ENCODE measurements around the gene ASPM.
"Not testable (repeated sequence)": the region's sequence is repeated elsewhere in the genome, so short reads cannot be mapped to it uniquely, and the experiment has no call there.

ASPM gene

DNA sequence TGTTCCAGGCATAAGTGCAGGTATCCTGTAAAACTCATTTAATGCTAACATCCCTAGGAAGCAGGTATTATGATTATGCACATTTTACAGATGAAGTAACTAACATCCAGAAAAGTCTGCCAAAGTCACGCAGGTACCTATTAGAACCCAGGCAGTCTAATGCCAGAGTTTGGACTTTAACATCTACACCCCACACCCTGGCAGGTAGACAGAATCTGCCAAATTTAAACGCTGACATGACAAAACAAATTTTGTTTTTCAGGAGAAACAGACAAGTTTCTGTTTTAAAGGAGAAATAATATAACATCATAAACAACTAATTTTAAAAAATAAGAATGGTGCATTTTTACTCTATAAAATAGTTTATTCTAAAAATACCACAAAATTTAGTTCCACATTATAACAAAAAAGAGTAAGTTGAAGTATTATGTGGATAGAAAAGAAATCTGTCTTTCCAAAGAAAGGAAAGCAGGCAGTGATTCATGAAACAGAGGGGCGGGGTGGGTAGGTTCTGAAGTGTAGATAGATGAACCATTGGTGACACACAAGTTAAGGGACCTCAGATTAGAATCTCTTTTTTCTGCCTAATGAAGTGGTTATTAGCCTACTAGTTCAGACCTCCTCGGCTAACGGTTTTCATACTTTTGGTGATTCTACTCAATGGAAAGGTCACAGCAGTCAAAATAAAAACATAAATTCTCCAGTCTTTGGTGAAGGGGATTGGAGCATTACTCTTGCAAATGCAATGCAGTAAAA, 1.7 kb downstream of the ASPM start:
- DNase-seq: no peak

DNA sequence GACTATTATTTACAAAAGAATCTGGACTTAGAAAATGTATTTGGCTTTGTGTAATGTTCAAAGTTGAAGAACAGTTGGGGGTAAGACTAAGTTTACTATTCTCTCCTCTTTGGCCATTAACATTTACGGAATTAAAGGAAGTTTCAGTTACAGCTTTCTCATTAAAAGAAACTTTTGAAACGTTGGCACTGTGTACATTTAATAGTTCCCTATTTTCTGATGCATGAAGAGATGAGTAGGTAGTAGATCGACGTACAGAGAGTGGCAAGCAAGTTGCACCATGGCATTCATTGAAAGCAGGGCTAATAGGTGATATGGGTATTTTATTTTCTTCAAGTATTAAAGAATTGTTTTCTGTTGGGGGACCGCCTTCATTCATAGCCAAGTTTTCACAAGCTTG, 3.2 kb downstream of the ASPM start:
- DNase-seq: no peak

DNA sequence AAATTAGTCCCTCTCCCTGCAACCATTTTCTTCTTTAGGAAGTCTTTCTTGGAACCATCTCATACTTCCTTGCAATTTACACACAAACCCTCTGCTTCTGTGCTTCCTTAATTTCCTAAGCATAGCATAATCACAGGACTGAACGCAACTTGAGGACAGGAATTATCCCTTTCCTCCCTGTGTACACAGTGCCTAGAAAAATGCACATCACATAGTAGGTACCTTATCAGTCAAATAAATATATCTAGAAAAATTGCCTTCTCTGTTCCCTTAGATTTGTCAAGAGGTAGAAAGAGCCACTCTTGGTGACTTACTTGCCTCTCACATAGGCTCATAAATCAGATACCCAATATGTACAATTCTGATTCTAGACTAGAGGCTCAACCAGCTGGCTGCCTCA, 4.9 kb downstream of the ASPM start:
- no peak for DNase-seq

GRCh38 chr1:197140121-197140520, 6.3 kb downstream of the ASPM start:
- DNase-seq: no peak

DNA sequence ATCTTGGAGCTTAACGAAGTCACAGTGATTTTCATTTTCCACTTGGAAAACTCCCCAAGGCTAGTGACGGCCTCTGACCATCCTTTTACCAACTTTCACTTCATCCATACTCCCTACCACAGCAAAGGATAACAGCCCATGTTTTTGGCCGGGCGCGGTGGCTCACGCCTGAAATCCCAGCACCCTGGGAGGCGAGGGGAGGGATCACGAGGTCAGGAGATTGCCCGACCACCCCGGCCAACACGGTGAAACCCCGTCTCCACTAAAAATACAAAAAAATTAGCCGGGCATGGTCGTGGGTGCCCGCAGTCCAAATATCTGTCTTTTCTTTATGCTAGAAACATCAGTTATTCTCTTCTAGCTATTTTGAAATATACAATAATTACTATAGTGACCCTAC, 7.3 kb downstream of the ASPM start:
- no peak for DNase-seq

GRCh38 chr1:197137322-197137721, 9.1 kb downstream of the ASPM start:
- no peak for DNase-seq

DNA sequence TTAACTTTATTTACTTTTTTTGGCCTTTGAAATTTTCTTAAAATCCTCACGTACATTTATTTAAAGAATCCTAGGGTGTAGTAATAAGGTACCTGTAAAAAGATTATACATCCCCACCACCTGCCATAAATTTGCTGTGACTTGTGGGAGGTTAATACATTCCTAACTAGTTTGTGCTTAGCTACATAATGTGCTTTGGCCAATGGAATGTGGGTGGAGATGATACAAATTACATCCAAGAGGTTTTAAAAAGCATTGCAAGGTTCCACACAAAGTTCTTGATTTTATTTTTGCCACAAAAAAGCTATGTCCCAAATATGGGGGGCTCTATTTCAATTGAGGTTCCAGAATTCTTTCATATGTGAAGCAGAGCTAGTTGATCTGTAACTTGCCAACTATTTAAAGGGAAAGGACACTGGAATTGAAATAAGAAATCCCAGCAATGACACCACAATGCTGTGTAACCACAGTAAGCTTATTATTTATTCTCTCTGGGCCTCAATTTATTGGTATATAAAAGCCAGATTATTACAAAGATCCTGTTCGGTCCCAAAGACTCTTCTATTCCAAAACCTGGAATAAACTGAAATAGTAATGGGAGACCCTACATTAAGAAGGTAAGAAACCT, 15.7 kb downstream of the ASPM start:
- no peak for DNase-seq

DNA sequence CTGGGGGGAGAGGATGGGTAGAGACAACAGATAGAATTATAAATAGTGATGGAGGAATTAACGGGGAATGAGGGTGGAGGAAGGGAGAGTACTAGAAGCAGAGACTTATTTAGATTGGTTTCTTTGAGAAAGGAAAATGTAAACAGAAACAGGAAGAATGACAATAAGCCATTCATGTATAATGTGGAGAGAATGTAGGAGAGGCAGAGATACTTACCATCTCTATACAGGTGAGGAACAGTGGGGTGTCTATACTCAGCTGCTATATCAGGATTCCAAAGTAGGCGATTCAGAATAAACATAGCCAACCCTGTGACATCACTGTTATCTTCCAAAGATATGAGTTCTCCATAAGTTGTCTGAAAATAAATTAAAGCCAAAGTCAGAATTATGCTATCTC, 16.8 kb downstream of the ASPM start:
- DNase-seq: no peak

DNA sequence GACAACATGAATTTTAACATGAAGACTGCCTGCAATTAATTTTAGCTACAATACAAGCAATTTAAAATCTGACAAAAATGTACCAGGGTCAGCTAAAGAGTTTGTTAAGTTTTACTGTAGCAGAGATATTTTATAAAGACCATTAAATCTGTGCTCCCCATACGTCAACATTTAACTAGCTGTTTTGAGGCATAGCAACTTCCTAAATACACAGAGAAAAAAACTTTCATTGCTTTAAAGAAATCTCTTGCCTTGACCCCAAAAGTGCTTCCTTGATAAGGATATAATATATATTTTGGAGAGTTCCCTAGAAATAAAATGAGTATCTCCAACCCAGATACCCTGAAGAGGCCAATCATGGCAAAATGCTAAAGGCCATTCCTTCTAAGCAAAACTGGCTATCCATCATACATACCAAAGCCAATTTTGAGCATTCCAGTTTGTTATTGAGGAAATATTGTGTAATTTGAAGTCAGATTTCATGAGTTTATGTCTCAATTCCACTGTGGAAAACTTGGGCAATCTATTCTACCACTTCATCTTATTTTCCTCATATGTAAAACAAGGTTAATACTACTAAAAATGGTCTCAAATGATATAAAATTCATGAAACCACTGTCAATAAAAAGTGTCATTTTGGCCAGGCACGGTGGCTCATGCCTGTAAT, 19.1 kb downstream of the ASPM start:
- no peak for DNase-seq

GRCh38 chr1:197126691-197127090, 19.8 kb downstream of the ASPM start:
- no peak for DNase-seq

DNA sequence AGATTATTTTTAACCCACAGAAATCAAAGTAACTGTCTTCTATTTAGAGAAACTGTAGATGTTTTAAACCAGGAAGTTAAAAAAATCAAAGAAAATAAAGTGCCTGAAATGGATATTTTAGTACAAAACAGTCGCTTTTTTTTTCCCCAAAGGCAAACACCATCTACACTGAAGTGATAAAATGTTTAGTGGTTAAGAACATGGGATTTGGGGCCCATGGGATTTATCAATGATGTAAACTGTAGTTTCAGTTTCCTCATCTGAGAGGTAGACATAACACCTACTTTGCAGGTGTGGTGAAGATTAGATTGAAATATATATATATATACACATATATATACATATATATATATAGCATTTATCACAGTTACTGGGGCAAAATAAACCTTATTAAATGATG, 22.1 kb downstream of the ASPM start:
- no peak for DNase-seq

- DNase-seq: no peak
Measured at GRCh38 chr1:197116156-197116555, 30.3 kb downstream of the ASPM start.

DNA sequence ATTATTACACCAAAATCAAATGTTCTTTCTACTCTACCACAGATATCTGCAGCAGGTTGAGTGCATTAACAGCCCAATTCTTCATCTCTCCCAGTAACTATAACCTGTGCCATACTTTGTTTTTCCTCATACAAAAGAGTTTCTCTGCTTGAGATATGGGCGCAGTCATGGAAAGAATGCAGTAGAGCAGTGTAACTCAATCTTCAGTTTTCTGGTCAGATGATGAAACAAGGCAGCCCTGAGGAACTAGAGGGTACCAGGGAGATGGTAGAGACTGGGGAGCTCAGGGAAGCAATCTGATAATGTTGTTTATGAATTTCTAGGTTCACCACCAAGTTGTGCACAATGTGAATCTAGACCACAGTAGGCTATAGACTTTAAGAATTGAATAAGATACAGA, 39.6 kb downstream of the ASPM start:
- DNase-seq: no peak

DNA sequence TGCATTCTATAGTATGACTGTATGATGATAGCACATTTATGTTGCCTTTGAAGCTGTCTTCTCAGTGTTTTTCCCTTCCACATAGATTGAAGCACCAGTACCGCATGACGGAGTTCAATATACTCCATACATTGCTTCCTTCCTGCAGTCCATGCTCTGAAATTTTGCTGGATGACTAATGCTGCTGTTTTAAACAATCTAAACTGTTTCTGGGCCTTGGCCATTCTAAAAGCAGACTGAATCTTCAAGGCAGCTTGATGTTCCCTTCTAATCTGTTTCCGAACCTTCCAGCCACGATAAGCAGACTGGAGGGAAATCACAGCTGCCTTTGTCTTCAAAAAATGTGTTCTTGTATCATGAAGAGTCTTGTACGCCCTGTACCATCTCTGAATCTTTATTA, 43.2 kb downstream of the ASPM start:
- DNase-seq: no peak

GRCh38 chr1:197101978-197102377, 44.5 kb downstream of the ASPM start:
- no peak for DNase-seq

DNA sequence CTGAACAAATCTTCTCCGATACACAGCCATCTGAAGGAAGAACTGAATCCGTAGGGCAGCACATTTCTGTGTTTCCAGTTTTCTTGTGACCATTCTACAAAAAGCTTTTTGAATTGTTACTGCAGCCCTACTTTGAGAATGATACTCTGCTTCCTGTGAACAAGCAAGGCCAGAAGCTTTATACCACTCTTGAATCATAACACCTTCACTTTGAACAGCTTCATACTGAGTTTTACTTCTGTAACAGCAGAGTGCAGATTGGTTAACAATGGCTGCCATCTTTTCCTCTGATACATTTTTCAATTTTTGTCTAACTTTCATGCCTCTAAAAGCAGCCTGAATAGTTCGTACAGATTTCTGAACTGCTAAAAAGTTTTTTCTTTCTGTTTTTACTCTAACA, 45.8 kb downstream of the ASPM start:
- no peak for DNase-seq

DNA sequence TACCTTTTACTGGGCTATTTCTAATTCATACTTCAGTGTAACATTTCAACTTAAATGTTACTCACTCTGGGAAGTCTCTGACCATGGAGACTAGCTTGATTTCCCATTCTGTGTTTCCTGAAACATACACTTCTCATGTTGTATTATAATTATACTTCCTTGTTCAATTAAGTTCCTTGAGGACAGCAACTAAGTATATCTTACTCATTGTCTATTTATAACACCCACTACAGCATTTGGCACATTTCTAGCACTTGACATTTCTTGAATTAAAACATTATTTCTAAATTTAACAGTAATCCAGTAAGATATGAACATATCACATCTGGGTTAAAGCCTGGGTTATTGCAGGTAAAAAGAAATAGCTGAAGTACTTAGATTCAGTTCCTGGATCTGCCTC, 47.0 kb downstream of the ASPM start:
- DNase-seq: no peak

DNA sequence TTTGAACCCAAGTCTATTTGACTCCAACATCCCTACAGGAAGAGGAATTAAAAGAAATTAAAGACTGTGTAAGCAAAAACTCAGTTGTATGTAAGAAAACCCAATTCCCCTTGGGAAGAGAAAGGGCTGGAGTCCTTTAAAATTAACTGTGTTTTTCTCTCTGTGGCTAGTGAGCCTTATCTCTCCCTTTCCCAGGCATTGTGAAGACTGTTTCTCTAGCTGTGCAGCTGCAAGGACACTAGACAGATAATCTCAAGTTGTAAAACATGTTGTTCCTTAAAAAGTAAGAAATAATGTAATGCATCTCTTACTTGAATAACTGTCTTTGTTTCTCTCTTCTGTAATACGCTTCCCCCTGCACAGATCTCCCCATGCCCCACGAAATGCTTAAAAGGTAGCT, 49.5 kb downstream of the ASPM start:
- DNase-seq: not testable (repeated sequence)

GRCh38 chr1:197096137-197096536, 50.3 kb downstream of the ASPM start:
- DNase-seq: no peak

GRCh38 chr1:197093226-197093885, 53.1 kb downstream of the ASPM start:
- DNase-seq: no peak

DNA sequence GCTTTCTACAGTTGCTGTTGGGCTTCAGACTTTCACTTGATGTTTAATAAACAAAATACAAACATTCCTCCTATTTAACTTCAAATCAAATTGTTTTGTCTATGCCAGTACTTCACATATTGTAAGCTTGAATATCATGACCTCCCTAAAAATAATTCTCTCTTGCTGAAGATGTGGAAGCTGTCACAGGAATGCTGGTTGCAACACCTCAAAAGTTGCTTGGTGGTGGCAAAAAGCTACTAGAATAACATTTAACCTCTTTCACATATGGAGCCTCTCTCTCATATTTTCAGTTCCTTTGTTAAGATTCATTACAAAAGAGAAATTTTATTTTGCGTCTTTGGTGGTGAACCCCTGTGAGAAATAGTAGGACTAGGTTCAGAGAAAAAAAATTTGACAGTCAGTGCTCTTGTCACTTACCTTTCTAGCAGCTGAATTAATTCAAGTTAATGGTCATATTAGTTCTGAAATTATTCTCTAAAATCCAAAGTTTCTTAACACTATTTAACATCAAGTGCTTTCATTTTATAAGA, 53.9 kb downstream of the ASPM start:
- no peak for DNase-seq

DNA sequence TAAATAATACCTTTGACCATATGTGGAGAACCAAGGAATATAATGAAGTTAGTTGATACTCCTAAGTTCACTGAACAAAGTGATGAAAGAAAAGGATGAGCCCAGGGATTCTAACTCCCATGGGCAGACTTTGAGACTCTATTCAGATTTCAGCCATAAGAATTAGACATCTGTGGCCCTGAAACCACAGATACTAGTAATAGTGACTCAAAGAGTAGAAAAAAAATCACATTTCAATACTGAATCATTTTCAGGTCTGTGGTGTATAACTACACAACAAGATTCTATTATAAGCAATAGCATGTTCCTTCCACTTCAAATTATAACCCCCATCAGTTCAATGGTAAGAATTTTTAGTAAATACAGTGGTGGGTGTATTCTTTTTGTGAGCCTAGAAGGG, 63.0 kb downstream of the ASPM start:
- no peak for DNase-seq

- no peak for DNase-seq
Measured at GRCh38 chr1:197081117-197081753, 65.2 kb downstream of the ASPM start.
